ENCODE results near the gene MAGI1. TPM values are rescaled to one million over a fixed set of nuclear protein-coding genes. Genes with fewer than 3 reads are reported as not detected.

MAGI1 gene
- polyA plus RNA-seq, 2 donors, result 6.0 to 10.6 TPM

GRCh38 chr3:65817553-65818126 lies 221.1 kb downstream of the MAGI1 start:
- Histone ChIP-seq H3K27me3 (ENCODE audit: control insufficient read depth in 1 of 2, insufficient read depth in 2 of 2, low read length in 2 of 2) (no peaks in the 10 kb centered on the region), H3K36me3 (ENCODE audit: control insufficient read depth in 2 of 2, insufficient read depth in 2 of 2, low read length in 1 of 2) (no peaks in the 10 kb centered on the region), H3K4me3 (ENCODE audit: low read depth in 1 of 2, low read length in 2 of 2) (no peak overlapping the region), H3K27ac (ENCODE audit: low read depth in 2 of 2, low read length in 1 of 2) (no peak overlapping the region), H3K4me1 (ENCODE audit: control insufficient read depth in 2 of 2, insufficient read depth in 2 of 2, low read length in 1 of 2) (no peaks in the 10 kb centered on the region), H3K9me3 (ENCODE audit: control insufficient read depth in 2 of 2, insufficient read depth in 1 of 2, low read depth in 1 of 2, low read length in 1 of 2) (no peaks in the 10 kb centered on the region)
- WGBS, 2 donors, result 88 to 89% methylated on average over 3 of the region's 3 CpGs

- H3K27ac ChIP-seq (ENCODE audit: low read depth in 2 of 2, low read length in 1 of 2), result no peak overlapping the region
- no peaks in the 10 kb centered on the region for H3K4me1 ChIP-seq (ENCODE audit: control insufficient read depth in 2 of 2, insufficient read depth in 2 of 2, low read length in 1 of 2)
- H3K36me3 ChIP-seq (ENCODE audit: control insufficient read depth in 2 of 2, insufficient read depth in 2 of 2, low read length in 1 of 2), result no peaks in the 10 kb centered on the region
- WGBS, 2 donors, result 93% methylated on average over 5 of the region's 5 CpGs
- H3K27me3 ChIP-seq (ENCODE audit: control insufficient read depth in 1 of 2, insufficient read depth in 2 of 2, low read length in 2 of 2), result no peaks in the 10 kb centered on the region
- no peak overlapping the region for H3K4me3 ChIP-seq (ENCODE audit: low read depth in 1 of 2, low read length in 2 of 2)
- no peaks in the 10 kb centered on the region for H3K9me3 ChIP-seq (ENCODE audit: control insufficient read depth in 2 of 2, insufficient read depth in 1 of 2, low read depth in 1 of 2, low read length in 1 of 2)
Observed at GRCh38 chr3:65816208-65816607, 222.5 kb downstream of the MAGI1 start.

- Histone ChIP-seq H3K4me1 (ENCODE audit: control insufficient read depth in 2 of 2, insufficient read depth in 2 of 2, low read length in 1 of 2) (no peaks in the 10 kb centered on the region), H3K27me3 (ENCODE audit: control insufficient read depth in 1 of 2, insufficient read depth in 2 of 2, low read length in 2 of 2) (no peaks in the 10 kb centered on the region)
- 77 to 80% methylated on average over 8 of the region's 8 CpGs for WGBS, 2 donors
Observed at GRCh38 chr3:65814845-65815578, 223.7 kb downstream of the MAGI1 start.

GRCh38 chr3:65811892-65812291 lies 226.8 kb downstream of the MAGI1 start:
- H3K36me3 ChIP-seq (ENCODE audit: control insufficient read depth in 2 of 2, insufficient read depth in 2 of 2, low read length in 1 of 2), result no peaks in the 10 kb centered on the region
- no peaks in the 10 kb centered on the region for H3K4me1 ChIP-seq (ENCODE audit: control insufficient read depth in 2 of 2, insufficient read depth in 2 of 2, low read length in 1 of 2)
- no peak overlapping the region for H3K4me3 ChIP-seq (ENCODE audit: low read depth in 1 of 2, low read length in 2 of 2)
- H3K9me3 ChIP-seq (ENCODE audit: control insufficient read depth in 2 of 2, insufficient read depth in 1 of 2, low read depth in 1 of 2, low read length in 1 of 2), result no peaks in the 10 kb centered on the region
- WGBS, 2 donors, result 87% methylated on average over 8 of the region's 8 CpGs
- no peak overlapping the region for H3K27ac ChIP-seq (ENCODE audit: low read depth in 2 of 2, low read length in 1 of 2)
- no peaks in the 10 kb centered on the region for H3K27me3 ChIP-seq (ENCODE audit: control insufficient read depth in 1 of 2, insufficient read depth in 2 of 2, low read length in 2 of 2)

More at GRCh38 chr3:65814845-65815578, 223.7 kb downstream of the MAGI1 start:
- no peaks in the 10 kb centered on the region for H3K36me3 ChIP-seq (ENCODE audit: control insufficient read depth in 2 of 2, insufficient read depth in 2 of 2, low read length in 1 of 2)
- H3K9me3 ChIP-seq (ENCODE audit: control insufficient read depth in 2 of 2, insufficient read depth in 1 of 2, low read depth in 1 of 2, low read length in 1 of 2), result no peaks in the 10 kb centered on the region
- H3K4me3 ChIP-seq (ENCODE audit: low read depth in 1 of 2, low read length in 2 of 2), result no peak overlapping the region
- no peak overlapping the region for H3K27ac ChIP-seq (ENCODE audit: low read depth in 2 of 2, low read length in 1 of 2)

GRCh38 chr3:65811086-65811761 lies 227.5 kb downstream of the MAGI1 start:
- H3K9me3 ChIP-seq (ENCODE audit: control insufficient read depth in 2 of 2, insufficient read depth in 1 of 2, low read depth in 1 of 2, low read length in 1 of 2), result no peaks in the 10 kb centered on the region
- 62 to 67% methylated on average over 4 of the region's 4 CpGs for WGBS, 2 donors
- no peaks in the 10 kb centered on the region for H3K4me1 ChIP-seq (ENCODE audit: control insufficient read depth in 2 of 2, insufficient read depth in 2 of 2, low read length in 1 of 2)
- no peak overlapping the region for H3K27ac ChIP-seq (ENCODE audit: low read depth in 2 of 2, low read length in 1 of 2)
- H3K36me3 ChIP-seq (ENCODE audit: control insufficient read depth in 2 of 2, insufficient read depth in 2 of 2, low read length in 1 of 2), result no peaks in the 10 kb centered on the region
- no peaks in the 10 kb centered on the region for H3K27me3 ChIP-seq (ENCODE audit: control insufficient read depth in 1 of 2, insufficient read depth in 2 of 2, low read length in 2 of 2)
- H3K4me3 ChIP-seq (ENCODE audit: low read depth in 1 of 2, low read length in 2 of 2), result no peak overlapping the region

GRCh38 chr3:65810302-65810701 lies 228.4 kb downstream of the MAGI1 start:
- Histone ChIP-seq H3K27me3 (ENCODE audit: control insufficient read depth in 1 of 2, insufficient read depth in 2 of 2, low read length in 2 of 2) (no peaks in the 10 kb centered on the region), H3K9me3 (ENCODE audit: control insufficient read depth in 2 of 2, insufficient read depth in 1 of 2, low read depth in 1 of 2, low read length in 1 of 2) (no peaks in the 10 kb centered on the region), H3K36me3 (ENCODE audit: control insufficient read depth in 2 of 2, insufficient read depth in 2 of 2, low read length in 1 of 2) (no peaks in the 10 kb centered on the region), H3K4me1 (ENCODE audit: control insufficient read depth in 2 of 2, insufficient read depth in 2 of 2, low read length in 1 of 2) (no peaks in the 10 kb centered on the region), H3K4me3 (ENCODE audit: low read depth in 1 of 2, low read length in 2 of 2) (no peak overlapping the region), H3K27ac (ENCODE audit: low read depth in 2 of 2, low read length in 1 of 2) (no peak overlapping the region)
- WGBS, 2 donors, result 88% methylated on average over 7 of the region's 7 CpGs

- Histone ChIP-seq H3K36me3 (ENCODE audit: control insufficient read depth in 2 of 2, insufficient read depth in 2 of 2, low read length in 1 of 2) (no peaks in the 10 kb centered on the region), H3K4me1 (ENCODE audit: control insufficient read depth in 2 of 2, insufficient read depth in 2 of 2, low read length in 1 of 2) (no peaks in the 10 kb centered on the region), H3K27ac (ENCODE audit: low read depth in 2 of 2, low read length in 1 of 2) (no peak overlapping the region), H3K9me3 (ENCODE audit: control insufficient read depth in 2 of 2, insufficient read depth in 1 of 2, low read depth in 1 of 2, low read length in 1 of 2) (no peaks in the 10 kb centered on the region), H3K27me3 (ENCODE audit: control insufficient read depth in 1 of 2, insufficient read depth in 2 of 2, low read length in 2 of 2) (no peaks in the 10 kb centered on the region), H3K4me3 (ENCODE audit: low read depth in 1 of 2, low read length in 2 of 2) (no peak overlapping the region)
- WGBS, 2 donors, result 82% methylated on average over 2 of the region's 2 CpGs
Observed at GRCh38 chr3:65809641-65810150, 229.0 kb downstream of the MAGI1 start.

GRCh38 chr3:65808824-65809223 lies 229.9 kb downstream of the MAGI1 start:
- WGBS, 2 donors, result 80 to 93% methylated on average over 3 of the region's 3 CpGs

GRCh38 chr3:65808407-65808806 lies 230.3 kb downstream of the MAGI1 start:
- 86 to 92% methylated on average over 6 of the region's 6 CpGs for WGBS, 2 donors
- H3K4me3 ChIP-seq (ENCODE audit: low read depth in 1 of 2, low read length in 2 of 2), result no peak overlapping the region

More at GRCh38 chr3:65808824-65809223, 229.9 kb downstream of the MAGI1 start:
- H3K27me3 ChIP-seq (ENCODE audit: control insufficient read depth in 1 of 2, insufficient read depth in 2 of 2, low read length in 2 of 2), result no peaks in the 10 kb centered on the region
- no peaks in the 10 kb centered on the region for H3K9me3 ChIP-seq (ENCODE audit: control insufficient read depth in 2 of 2, insufficient read depth in 1 of 2, low read depth in 1 of 2, low read length in 1 of 2)
- no peak overlapping the region for H3K27ac ChIP-seq (ENCODE audit: low read depth in 2 of 2, low read length in 1 of 2)
- H3K36me3 ChIP-seq (ENCODE audit: control insufficient read depth in 2 of 2, insufficient read depth in 2 of 2, low read length in 1 of 2), result no peaks in the 10 kb centered on the region
- no peaks in the 10 kb centered on the region for H3K4me1 ChIP-seq (ENCODE audit: control insufficient read depth in 2 of 2, insufficient read depth in 2 of 2, low read length in 1 of 2)
- no peak overlapping the region for H3K4me3 ChIP-seq (ENCODE audit: low read depth in 1 of 2, low read length in 2 of 2)

More at GRCh38 chr3:65808407-65808806, 230.3 kb downstream of the MAGI1 start:
- Histone ChIP-seq H3K4me1 (ENCODE audit: control insufficient read depth in 2 of 2, insufficient read depth in 2 of 2, low read length in 1 of 2) (no peaks in the 10 kb centered on the region), H3K27ac (ENCODE audit: low read depth in 2 of 2, low read length in 1 of 2) (no peak overlapping the region), H3K9me3 (ENCODE audit: control insufficient read depth in 2 of 2, insufficient read depth in 1 of 2, low read depth in 1 of 2, low read length in 1 of 2) (no peaks in the 10 kb centered on the region), H3K27me3 (ENCODE audit: control insufficient read depth in 1 of 2, insufficient read depth in 2 of 2, low read length in 2 of 2) (no peaks in the 10 kb centered on the region), H3K36me3 (ENCODE audit: control insufficient read depth in 2 of 2, insufficient read depth in 2 of 2, low read length in 1 of 2) (no peaks in the 10 kb centered on the region)
